Peyer's patch (tissue), 4 donors: Measurements from ENCODE around the gene EPHB2. TPM values are rescaled to one million over a fixed set of nuclear protein-coding genes. Genes with fewer than 3 reads are reported as not detected.
"Not testable (repeated sequence)": the region's sequence is repeated elsewhere in the genome, so short reads cannot be mapped to it uniquely, and the experiment has no call there.

Source experiments
- DNase-seq, 3 donors: peaks; one replicate each; pipeline ENCODE4 v3.0.0-alpha.2; 2017 to 2019
- H3K27ac ChIP-seq, 4 donors: fragments of 200-600 bp; sonication (generic); one replicate each; pipeline ENCODE4 v1.5.1; 2016 to 2019
- H3K27me3 ChIP-seq, 2 donors: fragments of 200-600 bp; sonication (generic); one replicate each; pipeline ENCODE4 v1.5.1; 2019
- H3K36me3 ChIP-seq, 3 donors: fragments of 200-600 bp; sonication (generic); one replicate each; pipeline ENCODE4 v1.5.1; 2016 to 2019
- H3K4me1 ChIP-seq, 4 donors: fragments of 200-600 bp; sonication (generic); one replicate each; pipeline ENCODE4 v1.5.1; 2016 to 2019
- H3K4me3 ChIP-seq, 4 donors: fragments of 200-600 bp; sonication (generic); 1 replicate in 3 of 4; 2 replicates in 1 of 4; pipeline ENCODE4 v1.5.1; 2016 to 2019; ENCODE audit warnings: mild to moderate bottlenecking in 1 of 4
- H3K9me3 ChIP-seq, 4 donors: fragments of 200-600 bp; sonication (generic); one replicate each; pipeline ENCODE4 v1.5.1; 2016 to 2019; ENCODE audit warnings: mild to moderate bottlenecking in 1 of 4
- POLR2A ChIP-seq, 2 donors: fragments of 450-650 bp; IDR thresholded peaks; one replicate each; pipeline ENCODE4 v1.5.1; 2017; ENCODE audit warnings: antibody characterized with exemption in 2 of 2, mild to moderate bottlenecking in 2 of 2, moderate library complexity in 2 of 2
- total RNA-seq, 4 donors: library from RNA; depleted of rRNA; stranded (reverse); fragments of >200 nt; gene quantifications; one replicate each; pipeline ENCODE4 v1.1.0, GENCODE V29; 2016
- TF ChIP-seq, protein P1 (sequence below), 6 experiments: fragments of 450-650 bp in 4 of 6; fragments of 200-600 bp in 2 of 6; sonication (generic) in 1 of 6; IDR thresholded peaks; one replicate each; pipeline ENCODE4 v1.5.1; 2017 to 2019; ENCODE audit warnings: antibody characterized with exemption in 6 of 6, mild to moderate bottlenecking in 3 of 6, moderate library complexity in 1 of 6

EPHB2 gene
- 10 to 100 TPM; 24.5 to 71.0 (median 53.9) TPM for total RNA-seq

DNA sequence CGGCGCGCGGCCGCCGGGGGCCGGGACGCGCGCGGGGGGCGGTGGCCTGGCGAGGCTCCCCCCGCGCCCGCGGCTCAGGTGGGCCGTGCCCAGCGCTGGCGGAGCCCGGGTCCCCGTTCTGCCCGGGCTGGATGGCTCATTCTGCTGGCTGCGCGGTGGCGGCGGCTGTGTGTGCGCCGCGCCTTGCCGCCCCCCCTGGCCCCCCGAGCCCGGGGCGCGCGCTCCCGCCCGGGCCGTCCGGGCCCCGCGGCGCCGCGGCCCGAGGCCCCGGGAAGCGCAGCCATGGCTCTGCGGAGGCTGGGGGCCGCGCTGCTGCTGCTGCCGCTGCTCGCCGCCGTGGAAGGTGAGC lies at the start of gene EPHB2:
EPHB2 (plus strand) TSS at position 139 of the 349 bp plus-strand sequence; CDS start at position 283, 144 bp downstream.
- H3K36me3 ChIP-seq = no peaks in the 10 kb centered on the region
- no peaks in the 10 kb centered on the region for H3K27me3 ChIP-seq
- H3K9me3 ChIP-seq = no peaks in the 10 kb centered on the region
- peak in 2 of 3 donors; percentile 61 to 73 for DNase-seq
- peak within 1 kb of the TSS; percentile 9 to 61 (median 36) for H3K27ac ChIP-seq
- peaks cover 0 to 33% (median 8%) of the 10 kb centered on the region in 4 donors for H3K4me1 ChIP-seq
- TF ChIP-seq POLR2A (IDR thresholded peaks at IDR 0.05) = no peak
- TF ChIP-seq, protein P1, sequence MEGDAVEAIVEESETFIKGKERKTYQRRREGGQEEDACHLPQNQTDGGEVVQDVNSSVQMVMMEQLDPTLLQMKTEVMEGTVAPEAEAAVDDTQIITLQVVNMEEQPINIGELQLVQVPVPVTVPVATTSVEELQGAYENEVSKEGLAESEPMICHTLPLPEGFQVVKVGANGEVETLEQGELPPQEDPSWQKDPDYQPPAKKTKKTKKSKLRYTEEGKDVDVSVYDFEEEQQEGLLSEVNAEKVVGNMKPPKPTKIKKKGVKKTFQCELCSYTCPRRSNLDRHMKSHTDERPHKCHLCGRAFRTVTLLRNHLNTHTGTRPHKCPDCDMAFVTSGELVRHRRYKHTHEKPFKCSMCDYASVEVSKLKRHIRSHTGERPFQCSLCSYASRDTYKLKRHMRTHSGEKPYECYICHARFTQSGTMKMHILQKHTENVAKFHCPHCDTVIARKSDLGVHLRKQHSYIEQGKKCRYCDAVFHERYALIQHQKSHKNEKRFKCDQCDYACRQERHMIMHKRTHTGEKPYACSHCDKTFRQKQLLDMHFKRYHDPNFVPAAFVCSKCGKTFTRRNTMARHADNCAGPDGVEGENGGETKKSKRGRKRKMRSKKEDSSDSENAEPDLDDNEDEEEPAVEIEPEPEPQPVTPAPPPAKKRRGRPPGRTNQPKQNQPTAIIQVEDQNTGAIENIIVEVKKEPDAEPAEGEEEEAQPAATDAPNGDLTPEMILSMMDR (IDR thresholded peaks at IDR 0.05) = no peak
- H3K4me3 ChIP-seq = peak within 1 kb of the TSS; percentile 37 to 70 (median 54)

DNA sequence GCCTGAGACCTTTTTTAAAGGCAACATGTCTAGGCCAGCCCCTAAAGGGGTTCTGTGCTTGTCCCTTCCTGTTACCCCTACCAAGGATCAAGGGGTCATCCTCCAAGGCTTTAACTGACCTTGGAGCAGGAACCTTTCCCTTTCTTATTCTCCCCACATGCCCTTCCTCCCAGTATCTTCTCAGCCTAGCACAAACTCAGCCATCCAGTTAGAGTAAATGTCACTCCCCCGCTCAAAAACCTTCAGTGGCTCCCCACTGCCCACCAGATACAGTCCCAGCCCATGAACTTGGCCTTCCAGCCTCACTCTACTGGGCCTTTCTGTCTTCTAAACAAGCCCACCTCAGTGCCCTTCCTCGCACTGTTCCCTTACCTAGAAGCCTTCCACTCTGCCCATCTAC lies 48.8 kb upstream of the EPHB2 start:
- Histone ChIP-seq H3K27me3 (no peaks in the 10 kb centered on the region), H3K27ac (no peak overlapping the region), H3K4me1 (no peaks in the 10 kb centered on the region), H3K9me3 (no peaks in the 10 kb centered on the region), H3K4me3 (no peak overlapping the region), H3K36me3 (no peaks in the 10 kb centered on the region)
- DNase-seq = no peak
- TF ChIP-seq, protein P1 (IDR thresholded peaks at IDR 0.05) = no peak
- no peak for TF ChIP-seq POLR2A (IDR thresholded peaks at IDR 0.05)

DNA sequence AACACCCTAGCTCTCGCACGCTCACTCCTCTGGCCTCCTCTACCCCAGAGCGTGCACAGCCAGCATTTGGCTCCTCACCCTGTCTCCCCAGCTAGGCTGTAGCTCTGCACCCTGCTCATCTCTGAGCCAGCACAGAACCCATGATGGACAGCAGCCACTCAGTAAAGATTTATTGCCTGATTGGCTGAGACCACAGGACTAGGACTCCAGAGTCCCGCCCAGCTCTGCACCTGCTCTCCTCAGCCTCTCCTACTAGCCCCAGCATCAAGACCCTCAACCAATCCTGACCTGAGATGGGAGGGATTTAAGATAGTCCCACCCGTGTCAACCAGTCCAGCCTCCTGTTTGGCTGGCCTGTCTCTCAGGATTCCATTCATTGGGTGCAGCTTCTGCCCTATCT lies 48.3 kb upstream of the EPHB2 start:
- TF ChIP-seq, protein P1 (IDR thresholded peaks at IDR 0.05) = no peak
- TF ChIP-seq POLR2A (IDR thresholded peaks at IDR 0.05) = no peak
- no peak for DNase-seq
- H3K4me1 ChIP-seq = no peaks in the 10 kb centered on the region
- no peaks in the 10 kb centered on the region for H3K27me3 ChIP-seq
- H3K4me3 ChIP-seq = no peak overlapping the region
- H3K9me3 ChIP-seq = no peaks in the 10 kb centered on the region
- H3K36me3 ChIP-seq = no peaks in the 10 kb centered on the region
- H3K27ac ChIP-seq = no peak overlapping the region

DNA sequence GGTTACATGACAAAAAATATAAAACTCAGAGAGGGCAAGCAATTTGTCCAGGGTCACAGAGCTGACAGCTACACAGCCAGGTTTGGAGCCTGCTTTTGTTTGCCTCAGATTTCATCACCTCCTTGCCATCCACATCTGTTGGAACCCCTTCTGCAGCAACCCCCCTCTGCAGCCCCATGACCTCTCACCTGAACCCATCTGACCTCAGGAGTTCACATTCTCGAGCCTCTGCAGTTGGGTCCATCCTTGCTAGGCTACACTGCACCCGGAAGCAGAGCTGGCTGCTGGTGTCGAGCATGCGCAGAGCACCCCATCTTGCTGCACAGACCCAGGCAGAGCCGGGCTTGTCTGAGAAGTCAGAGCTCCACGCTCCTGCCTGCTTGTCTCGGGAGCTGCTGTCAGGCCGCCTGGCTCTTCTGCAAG lies 47.6 kb upstream of the EPHB2 start:
- no peaks in the 10 kb centered on the region for H3K9me3 ChIP-seq
- DNase-seq = no peak
- no peaks in the 10 kb centered on the region for H3K4me1 ChIP-seq
- H3K4me3 ChIP-seq = no peak overlapping the region
- no peak overlapping the region for H3K27ac ChIP-seq
- TF ChIP-seq POLR2A (IDR thresholded peaks at IDR 0.05) = no peak
- TF ChIP-seq, protein P1 (IDR thresholded peaks at IDR 0.05) = no peak
- no peaks in the 10 kb centered on the region for H3K36me3 ChIP-seq
- H3K27me3 ChIP-seq = no peaks in the 10 kb centered on the region

DNA sequence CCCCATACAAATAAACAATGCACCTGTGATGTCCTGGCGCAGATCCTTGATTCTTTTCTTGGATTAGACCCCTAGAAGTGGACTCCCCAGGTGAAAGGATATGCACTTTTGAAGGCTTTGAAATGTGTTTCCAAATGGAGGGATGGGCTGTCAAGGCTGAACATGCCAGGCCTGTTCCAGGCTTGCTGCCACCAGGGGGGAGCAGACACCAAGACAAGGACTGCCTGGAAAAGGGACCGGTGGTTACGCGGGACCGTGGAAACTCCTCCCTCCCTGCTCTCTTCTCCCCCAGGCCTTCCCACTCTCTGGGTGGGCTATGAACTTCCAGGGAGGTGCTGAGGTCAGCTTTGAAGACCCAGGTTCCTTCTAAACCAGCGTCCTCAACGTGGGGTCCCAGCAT lies 44.9 kb upstream of the EPHB2 start:
- peak in 2 of 3 donors; percentile 49 to 64 for DNase-seq
- TF ChIP-seq POLR2A (IDR thresholded peaks at IDR 0.05) = no peak
- TF ChIP-seq, protein P1 (IDR thresholded peaks at IDR 0.05) = peak in 3 of 6 experiments; percentile 53 to 59 (median 54)
- no peaks in the 10 kb centered on the region for H3K27me3 ChIP-seq
- H3K27ac ChIP-seq = no peak overlapping the region
- H3K4me1 ChIP-seq = no peaks in the 10 kb centered on the region
- no peak overlapping the region for H3K4me3 ChIP-seq
- no peaks in the 10 kb centered on the region for H3K36me3 ChIP-seq
- H3K9me3 ChIP-seq = no peaks in the 10 kb centered on the region

DNA sequence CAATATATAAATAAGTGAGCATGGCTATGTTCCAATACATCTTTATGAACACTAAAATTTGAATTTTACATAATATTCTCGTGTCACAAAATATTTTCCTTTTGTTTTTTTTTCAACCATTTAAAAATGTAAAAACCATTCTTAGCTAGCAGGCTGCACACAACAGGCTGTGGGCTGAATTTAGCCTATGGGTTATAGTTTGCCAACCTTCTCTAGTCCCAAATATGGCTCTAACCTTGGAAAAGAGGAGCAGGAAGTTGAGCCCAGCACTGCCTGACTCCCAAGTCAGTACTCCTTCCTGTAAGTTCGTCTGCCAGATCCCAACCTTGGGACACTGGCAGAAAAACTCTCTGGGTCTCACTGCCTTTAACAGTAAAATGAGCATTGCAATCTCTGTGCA lies 44.2 kb upstream of the EPHB2 start:
- Histone ChIP-seq H3K4me1 (no peaks in the 10 kb centered on the region), H3K27ac (no peak overlapping the region), H3K9me3 (no peaks in the 10 kb centered on the region), H3K4me3 (no peak overlapping the region), H3K27me3 (no peaks in the 10 kb centered on the region), H3K36me3 (no peaks in the 10 kb centered on the region)
- DNase-seq = no peak
- TF ChIP-seq, protein P1 (IDR thresholded peaks at IDR 0.05) = no peak
- TF ChIP-seq POLR2A (IDR thresholded peaks at IDR 0.05) = no peak

DNA sequence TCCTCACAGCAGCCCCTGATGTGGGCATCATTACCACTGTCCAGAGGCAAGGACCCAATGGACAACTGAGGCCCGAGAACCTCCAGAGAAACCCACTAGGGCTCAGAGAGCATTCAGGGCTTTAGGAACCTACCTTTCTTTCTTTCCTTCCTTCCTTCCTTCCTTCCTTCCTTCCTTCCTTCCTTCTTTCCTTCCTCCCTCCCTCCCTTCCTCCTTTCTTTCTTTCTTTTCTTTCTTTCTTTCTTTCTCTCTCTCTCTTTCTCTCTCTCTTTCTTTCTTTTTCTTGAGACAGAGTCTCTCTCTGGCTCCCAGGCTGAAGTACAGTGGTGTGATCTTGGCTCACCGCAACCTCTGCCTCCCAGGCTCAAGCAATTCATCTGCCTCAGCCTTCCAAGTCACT lies 41.8 kb upstream of the EPHB2 start:
- not testable (repeated sequence) for H3K36me3 ChIP-seq, H3K27me3 ChIP-seq, DNase-seq, H3K27ac ChIP-seq, H3K4me3 ChIP-seq, H3K9me3 ChIP-seq, H3K4me1 ChIP-seq
